ENCODE results near the gene SYT1.

DNA sequence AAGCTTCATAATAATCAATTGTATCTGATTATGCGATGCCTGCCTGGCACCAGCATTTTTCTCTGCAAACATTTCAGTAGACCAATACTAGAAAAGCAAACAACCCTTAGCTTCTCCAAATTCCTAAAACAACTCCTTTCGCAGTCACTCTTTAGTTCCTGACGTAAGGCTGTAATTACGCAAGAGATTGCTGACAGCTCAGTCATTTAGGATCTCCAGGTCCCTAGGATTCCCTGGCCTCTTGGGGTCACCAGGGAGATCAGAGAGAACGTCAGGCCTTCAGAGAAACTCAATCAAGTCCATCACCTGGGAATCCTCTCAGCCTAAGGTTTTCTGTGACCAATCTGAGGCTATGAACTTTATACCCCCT lies 435.6 kb downstream of the SYT1 start:
- TF ChIP-seq MYNN (tag by site-specific recombination; IDR thresholded peaks at IDR 0.05; ENCODE audit: borderline replicate concordance) (no peak), HOXA7 (CRISPR knock-in tag; IDR thresholded peaks at IDR 0.05; ENCODE audit: borderline replicate concordance) (no peak), SP2 (tag by site-specific recombination; IDR thresholded peaks at IDR 0.05) (no peak)
- TF ChIP-seq, protein P1, sequence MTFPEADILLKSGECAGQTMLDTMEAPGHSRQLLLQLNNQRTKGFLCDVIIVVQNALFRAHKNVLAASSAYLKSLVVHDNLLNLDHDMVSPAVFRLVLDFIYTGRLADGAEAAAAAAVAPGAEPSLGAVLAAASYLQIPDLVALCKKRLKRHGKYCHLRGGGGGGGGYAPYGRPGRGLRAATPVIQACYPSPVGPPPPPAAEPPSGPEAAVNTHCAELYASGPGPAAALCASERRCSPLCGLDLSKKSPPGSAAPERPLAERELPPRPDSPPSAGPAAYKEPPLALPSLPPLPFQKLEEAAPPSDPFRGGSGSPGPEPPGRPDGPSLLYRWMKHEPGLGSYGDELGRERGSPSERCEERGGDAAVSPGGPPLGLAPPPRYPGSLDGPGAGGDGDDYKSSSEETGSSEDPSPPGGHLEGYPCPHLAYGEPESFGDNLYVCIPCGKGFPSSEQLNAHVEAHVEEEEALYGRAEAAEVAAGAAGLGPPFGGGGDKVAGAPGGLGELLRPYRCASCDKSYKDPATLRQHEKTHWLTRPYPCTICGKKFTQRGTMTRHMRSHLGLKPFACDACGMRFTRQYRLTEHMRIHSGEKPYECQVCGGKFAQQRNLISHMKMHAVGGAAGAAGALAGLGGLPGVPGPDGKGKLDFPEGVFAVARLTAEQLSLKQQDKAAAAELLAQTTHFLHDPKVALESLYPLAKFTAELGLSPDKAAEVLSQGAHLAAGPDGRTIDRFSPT (tag by site-specific recombination; IDR thresholded peaks at IDR 0.05), result no peak

Measured in HEK293 (cell line).